ENCODE data around the gene FYB1. TPM values are rescaled to one million over a fixed set of nuclear protein-coding genes. Genes with fewer than 3 reads are reported as not detected.

Gene FYB1
- total RNA-seq, 1 donor: under 0.01 TPM

- Histone ChIP-seq H3K27me3 (ENCODE audit: insufficient read depth, low read length) (no peaks in the 10 kb centered on the region), H3K4me2 (ENCODE audit: insufficient read depth, low read length) (no peak overlapping the region), H3K9me3 (ENCODE audit: low read depth, low read length) (no peaks in the 10 kb centered on the region), H4K20me1 (ENCODE audit: insufficient read depth, low read length) (peaks cover 45% of the 10 kb centered on the region), H3K4me1 (ENCODE audit: insufficient read depth, low read length) (no peaks in the 10 kb centered on the region), H3K4me3 (ENCODE audit: insufficient read depth, low read length) (no peak overlapping the region), H3K27ac (ENCODE audit: low read depth, low read length) (no peak overlapping the region), H3K79me2 (ENCODE audit: insufficient read depth, low read length) (peaks cover 98% of the 10 kb centered on the region), H2AFZ (ENCODE audit: low read length) (no peak overlapping the region), H3K36me3 (ENCODE audit: insufficient read depth, low read length) (peaks cover 14% of the 10 kb centered on the region)
- no peak for DNase-seq (ENCODE audit: insufficient read length, low spot score, missing footprints)
- TF ChIP-seq, protein P1, sequence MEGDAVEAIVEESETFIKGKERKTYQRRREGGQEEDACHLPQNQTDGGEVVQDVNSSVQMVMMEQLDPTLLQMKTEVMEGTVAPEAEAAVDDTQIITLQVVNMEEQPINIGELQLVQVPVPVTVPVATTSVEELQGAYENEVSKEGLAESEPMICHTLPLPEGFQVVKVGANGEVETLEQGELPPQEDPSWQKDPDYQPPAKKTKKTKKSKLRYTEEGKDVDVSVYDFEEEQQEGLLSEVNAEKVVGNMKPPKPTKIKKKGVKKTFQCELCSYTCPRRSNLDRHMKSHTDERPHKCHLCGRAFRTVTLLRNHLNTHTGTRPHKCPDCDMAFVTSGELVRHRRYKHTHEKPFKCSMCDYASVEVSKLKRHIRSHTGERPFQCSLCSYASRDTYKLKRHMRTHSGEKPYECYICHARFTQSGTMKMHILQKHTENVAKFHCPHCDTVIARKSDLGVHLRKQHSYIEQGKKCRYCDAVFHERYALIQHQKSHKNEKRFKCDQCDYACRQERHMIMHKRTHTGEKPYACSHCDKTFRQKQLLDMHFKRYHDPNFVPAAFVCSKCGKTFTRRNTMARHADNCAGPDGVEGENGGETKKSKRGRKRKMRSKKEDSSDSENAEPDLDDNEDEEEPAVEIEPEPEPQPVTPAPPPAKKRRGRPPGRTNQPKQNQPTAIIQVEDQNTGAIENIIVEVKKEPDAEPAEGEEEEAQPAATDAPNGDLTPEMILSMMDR (IDR thresholded peaks at IDR 0.05; ENCODE audit: extremely low read depth, low read depth, low read length): no peak
These were observed 154.9 kb downstream of the FYB1 start for GRCh38 chr5:39064450-39064849.

GRCh38 chr5:39063037-39063436, 156.3 kb downstream of the FYB1 start:
- TF ChIP-seq, protein P1 (IDR thresholded peaks at IDR 0.05; ENCODE audit: extremely low read depth, low read depth, low read length): no peak
- peaks cover 95% of the 10 kb centered on the region for H3K79me2 ChIP-seq (ENCODE audit: insufficient read depth, low read length)
- H3K27ac ChIP-seq (ENCODE audit: low read depth, low read length): no peak overlapping the region
- no peaks in the 10 kb centered on the region for H3K27me3 ChIP-seq (ENCODE audit: insufficient read depth, low read length)
- no peak overlapping the region for H2AFZ ChIP-seq (ENCODE audit: low read length)
- no peak overlapping the region for H3K4me3 ChIP-seq (ENCODE audit: insufficient read depth, low read length)
- peaks cover 43% of the 10 kb centered on the region for H4K20me1 ChIP-seq (ENCODE audit: insufficient read depth, low read length)
- no peaks in the 10 kb centered on the region for H3K4me1 ChIP-seq (ENCODE audit: insufficient read depth, low read length)
- H3K9me3 ChIP-seq (ENCODE audit: low read depth, low read length): no peaks in the 10 kb centered on the region
- H3K4me2 ChIP-seq (ENCODE audit: insufficient read depth, low read length): no peak overlapping the region
- H3K36me3 ChIP-seq (ENCODE audit: insufficient read depth, low read length): peaks cover 8% of the 10 kb centered on the region
- no peak for DNase-seq (ENCODE audit: insufficient read length, low spot score, missing footprints)

- no peak for DNase-seq (ENCODE audit: insufficient read length, low spot score, missing footprints)
- peaks cover 91% of the 10 kb centered on the region for H3K79me2 ChIP-seq (ENCODE audit: insufficient read depth, low read length)
- no peaks in the 10 kb centered on the region for H3K9me3 ChIP-seq (ENCODE audit: low read depth, low read length)
- H3K36me3 ChIP-seq (ENCODE audit: insufficient read depth, low read length): peaks cover 8% of the 10 kb centered on the region
- H4K20me1 ChIP-seq (ENCODE audit: insufficient read depth, low read length): peaks cover 40% of the 10 kb centered on the region
- TF ChIP-seq, protein P1 (IDR thresholded peaks at IDR 0.05; ENCODE audit: extremely low read depth, low read depth, low read length): no peak
- no peak overlapping the region for H3K27ac ChIP-seq (ENCODE audit: low read depth, low read length)
- H3K4me2 ChIP-seq (ENCODE audit: insufficient read depth, low read length): no peak overlapping the region
- no peak overlapping the region for H3K4me3 ChIP-seq (ENCODE audit: insufficient read depth, low read length)
- no peaks in the 10 kb centered on the region for H3K4me1 ChIP-seq (ENCODE audit: insufficient read depth, low read length)
- no peak overlapping the region for H2AFZ ChIP-seq (ENCODE audit: low read length)
- no peaks in the 10 kb centered on the region for H3K27me3 ChIP-seq (ENCODE audit: insufficient read depth, low read length)
These were observed 156.8 kb downstream of the FYB1 start for GRCh38 chr5:39062530-39062929.

- H3K27me3 ChIP-seq (ENCODE audit: insufficient read depth, low read length): no peaks in the 10 kb centered on the region
- H2AFZ ChIP-seq (ENCODE audit: low read length): no peak overlapping the region
- DNase-seq (ENCODE audit: insufficient read length, low spot score, missing footprints): no peak
- TF ChIP-seq, protein P1 (IDR thresholded peaks at IDR 0.05; ENCODE audit: extremely low read depth, low read depth, low read length): no peak
- H3K4me3 ChIP-seq (ENCODE audit: insufficient read depth, low read length): no peak overlapping the region
- H3K36me3 ChIP-seq (ENCODE audit: insufficient read depth, low read length): peaks cover 8% of the 10 kb centered on the region
- H4K20me1 ChIP-seq (ENCODE audit: insufficient read depth, low read length): peaks cover 38% of the 10 kb centered on the region
- H3K79me2 ChIP-seq (ENCODE audit: insufficient read depth, low read length): peaks cover 91% of the 10 kb centered on the region
- no peak overlapping the region for H3K27ac ChIP-seq (ENCODE audit: low read depth, low read length)
- no peaks in the 10 kb centered on the region for H3K9me3 ChIP-seq (ENCODE audit: low read depth, low read length)
- no peaks in the 10 kb centered on the region for H3K4me1 ChIP-seq (ENCODE audit: insufficient read depth, low read length)
- no peak overlapping the region for H3K4me2 ChIP-seq (ENCODE audit: insufficient read depth, low read length)
These were observed 157.3 kb downstream of the FYB1 start for GRCh38 chr5:39062104-39062503.
